MCF 10A (cell line): Measurements from ENCODE around the gene CBFA2T3. TPM values are rescaled to one million over a fixed set of nuclear protein-coding genes. Genes with fewer than 3 reads are reported as not detected.

Experiments
- BruUV-seq: library from RNA; stranded (reverse); fragments of 400-500 nt; replicated peaks from 2 replicates; lab custom pipeline; 2021; lab: Mats Ljungman, UMichigan
- CTCF ChIA-PET: fragments of 300-600 bp; sonication (Branson Sonifier 250); formaldehyde crosslinking; extraction: SDS; loops from one replicate; lab custom pipeline; 2021; ENCODE audit warnings: antibody characterized with exemption, inconsistent platforms; lab: Yijun Ruan, JAX
- POLR2A ChIA-PET: fragments of 300-600, 350-650 bp; sonication (Branson Sonifier 250); formaldehyde crosslinking; extraction: SDS; loops from one replicate; lab custom pipeline; 2020; ENCODE audit warnings: antibody characterized with exemption, inconsistent platforms; lab: Yijun Ruan, JAX
- DNase-seq: peaks from one replicate; pipeline ENCODE4 v3.0.0-alpha.2; 2018; ENCODE audit not compliant: unreplicated experiment
- H3K27ac Mint-ChIP-seq: one replicate; pipeline ENCODE4 v1.8.0; 2022; ENCODE audit warnings: mild to moderate bottlenecking, low read depth, mixed read lengths; ENCODE audit not compliant: unreplicated experiment
- H3K27me3 Mint-ChIP-seq: one replicate; pipeline ENCODE4 v1.8.0; 2022; ENCODE audit warnings: mixed read lengths; ENCODE audit not compliant: insufficient read depth, unreplicated experiment
- H3K36me3 Mint-ChIP-seq: one replicate; pipeline ENCODE4 v1.8.0; 2022; ENCODE audit warnings: mild to moderate bottlenecking, moderate library complexity, mixed read lengths; ENCODE audit not compliant: insufficient read depth, unreplicated experiment
- H3K4me1 Mint-ChIP-seq: one replicate; pipeline ENCODE4 v1.8.0; 2022; ENCODE audit warnings: mixed read lengths; ENCODE audit not compliant: insufficient read depth, unreplicated experiment
- H3K4me3 Mint-ChIP-seq: one replicate; pipeline ENCODE4 v1.8.0; 2022; ENCODE audit warnings: mild to moderate bottlenecking, moderate library complexity, mixed read lengths; ENCODE audit not compliant: unreplicated experiment
- H3K9me3 Mint-ChIP-seq: one replicate; pipeline ENCODE4 v1.8.0; 2022; ENCODE audit warnings: mixed read lengths; ENCODE audit not compliant: unreplicated experiment
- CTCF ChIP-seq: fragments of 200-600 bp; IDR thresholded peaks from one replicate; pipeline ENCODE4 v1.8.0; 2022; ENCODE audit warnings: antibody characterized with exemption, mild to moderate bottlenecking; ENCODE audit not compliant: unreplicated experiment
- intact Hi-C: fragments of 100-400 bp; cut with micrococcal nuclease; formaldehyde crosslinking; loops from 2 replicates; pipeline ENCODE4 v1.14.1; 2022
- total RNA-seq: library from RNA; stranded (reverse); gene quantifications from 2 replicates; pipeline ENCODE4 v1.2.3, GENCODE V29; 2022

Gene CBFA2T3
- total RNA-seq, 1 experiment from 2014 or later = not detected

- Mint-ChIP-seq H3K4me1 (peaks cover 13% of the 10 kb centered on the region), H3K36me3 (no peaks in the 10 kb centered on the region), H3K27me3 (peaks cover 21% of the 10 kb centered on the region), H3K4me3 (no peak overlapping the region), H3K27ac (no peak overlapping the region), H3K9me3 (no peaks in the 10 kb centered on the region)
- POLR2A ChIA-PET = interaction anchor here (2.7 kb wide), 1 partner anchor 24 kb away, joined by 8 read pairs; the partner anchor contains the start of genes GALNS and TRAPPC2L
- CTCF ChIA-PET = interaction anchor here (0.5 to 1.8 kb wide), 3 partner anchors 24 to 1835 kb away, joined by 3 to 4 read pairs (median 3); partner anchors contain the start of gene TRAPPC2L
- no peak for TF ChIP-seq CTCF
- intact Hi-C loops = no loop called here
- DNase-seq = no peak
- no TSS peak for BruUV-seq
Measured at GRCh38 chr16:88881007-88881615, 95.9 kb downstream of the CBFA2T3 start.

GRCh38 chr16:88880226-88881006 lies 96.6 kb downstream of the CBFA2T3 start:
- POLR2A ChIA-PET = interaction anchor here (2.7 kb wide), 1 partner anchor 23 kb away, joined by 8 read pairs; the partner anchor contains the start of genes GALNS and TRAPPC2L
- Mint-ChIP-seq H3K36me3 (no peaks in the 10 kb centered on the region), H3K27ac (no peak overlapping the region), H3K27me3 (peaks cover 28% of the 10 kb centered on the region), H3K4me3 (no peak overlapping the region), H3K4me1 (peaks cover 13% of the 10 kb centered on the region), H3K9me3 (no peaks in the 10 kb centered on the region)
- no peak for TF ChIP-seq CTCF
- DNase-seq = no peak
- CTCF ChIA-PET = interaction anchor here (0.5 to 1.8 kb wide), 3 partner anchors 23 to 437 kb away, joined by 3 to 4 read pairs (median 3); partner anchors contain the start of gene TRAPPC2L
- no TSS peak for BruUV-seq
- intact Hi-C loops = no loop called here

- ChIA-PET POLR2A (interaction anchor here (2.7 kb wide), 1 partner anchor 22 kb away, joined by 8 read pairs; the partner anchor contains the start of genes GALNS and TRAPPC2L), CTCF (interaction anchor here (0.7 kb wide), 1 partner anchor 64 kb away, joined by 3 read pairs; no protein-coding TSS in a partner anchor)
- no peak for DNase-seq
- intact Hi-C loops = no loop called here
- Mint-ChIP-seq H3K4me3 (no peak overlapping the region), H3K36me3 (no peaks in the 10 kb centered on the region), H3K4me1 (peaks cover 13% of the 10 kb centered on the region), H3K9me3 (no peaks in the 10 kb centered on the region), H3K27ac (no peak overlapping the region), H3K27me3 (peaks cover 35% of the 10 kb centered on the region)
- BruUV-seq = no TSS peak
- no peak for TF ChIP-seq CTCF
Measured at GRCh38 chr16:88879788-88880055, 97.3 kb downstream of the CBFA2T3 start.
